ENCODE measurements around the gene AP2A2. TPM values are rescaled to one million over a fixed set of nuclear protein-coding genes. Genes with fewer than 3 reads are reported as not detected.
A peak's percentile ranks its signal among the peaks of the same experiment; 100 is the strongest.

AP2A2 gene
- total RNA-seq (2014; rRNA removed) (29.6 and 42.8 TPM in 2 replicates), Bru-seq, nascent RNA (percentile 77 among the genes with signal in this experiment), BruChase-seq, experiment 1, labeled RNA remaining after a 6-hour chase (percentile 83 among the genes with signal in this experiment), BruChase-seq, experiment 2, labeled RNA remaining after a 2-hour chase (percentile 83 among the genes with signal in this experiment)
- long read RNA-seq, full-length matches to known transcripts = 29 of 67 reads
- long read RNA-seq, partial matches to known transcripts = 27 of 67 reads
- long read RNA-seq, other reads (novel, unspliced or antisense) = 11 of 67 reads

DNA sequence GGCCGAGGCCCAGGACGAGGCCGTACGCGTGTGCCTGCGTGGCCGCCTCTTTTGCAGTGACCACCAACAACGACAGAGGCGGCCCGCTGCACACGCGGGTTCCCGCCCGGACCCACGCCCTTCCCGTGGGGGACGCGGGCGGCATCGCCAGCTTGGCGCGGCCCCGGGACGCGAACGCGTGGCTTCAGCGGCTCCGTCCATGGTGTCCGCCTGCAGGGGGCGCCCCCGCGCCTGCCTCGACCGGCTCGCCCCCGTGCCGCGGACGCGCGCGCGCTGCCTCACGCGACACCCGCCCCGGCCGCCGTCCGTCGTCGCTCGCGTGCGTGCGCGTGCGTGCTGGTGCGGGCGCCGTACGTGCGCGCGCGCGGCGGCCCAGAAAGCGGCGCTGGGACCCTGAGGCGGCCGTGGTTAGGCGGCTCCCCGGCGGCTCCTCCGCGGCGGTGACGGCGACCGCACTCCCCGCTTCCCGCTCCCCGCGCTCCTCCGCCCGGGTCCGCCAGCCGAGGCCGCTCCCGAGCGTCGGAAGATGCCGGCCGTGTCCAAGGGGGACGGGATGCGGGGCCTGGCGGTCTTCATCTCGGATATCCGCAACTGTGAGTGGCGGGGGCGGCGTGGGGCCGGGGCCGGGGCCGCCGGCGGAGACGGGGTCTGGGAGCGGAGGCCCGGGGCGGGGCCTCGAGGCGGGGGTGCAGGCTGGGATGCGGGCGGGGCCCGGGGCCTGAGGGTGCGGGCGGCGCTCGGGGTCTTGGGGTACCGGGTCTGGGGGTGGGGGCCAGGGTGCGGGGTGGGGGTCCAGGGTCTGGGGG, at the start of gene AP2A2:
AP2A2 (plus strand) TSS at position 375 of the 806 bp plus-strand sequence; CDS start at position 527, 152 bp downstream.
- BruUV-seq (replicated peaks) = no TSS peak

DNA sequence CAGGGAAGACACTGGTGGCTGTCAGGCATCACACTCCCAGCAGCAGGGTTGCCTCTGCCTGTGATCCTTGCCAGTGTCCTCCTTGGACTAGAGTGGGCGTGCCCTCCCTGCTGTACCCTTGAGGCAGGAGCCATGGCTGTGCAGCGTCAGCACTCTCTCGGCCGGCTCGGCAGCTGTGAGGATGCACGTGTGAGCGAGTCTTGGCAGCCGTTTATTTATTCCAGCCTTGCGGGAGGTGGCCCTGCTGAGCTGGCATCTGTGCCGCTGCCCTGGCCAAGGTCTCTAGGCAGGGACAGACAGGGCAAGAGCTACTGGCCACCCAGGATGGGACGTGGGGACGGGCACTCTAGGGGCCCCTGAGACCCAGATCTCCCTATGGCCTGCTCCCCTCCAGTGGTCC, 49.1 kb upstream of the AP2A2 start:
- TF ChIP-seq EZH2 (IDR thresholded peaks at IDR 0.05; ENCODE audit: low read length, unreplicated experiment) (no peak), EZH2phosphoT487 (IDR thresholded peaks at IDR 0.05; ENCODE audit: borderline replicate concordance, low read length) (no peak)
- TF ChIP-seq, protein P1, sequence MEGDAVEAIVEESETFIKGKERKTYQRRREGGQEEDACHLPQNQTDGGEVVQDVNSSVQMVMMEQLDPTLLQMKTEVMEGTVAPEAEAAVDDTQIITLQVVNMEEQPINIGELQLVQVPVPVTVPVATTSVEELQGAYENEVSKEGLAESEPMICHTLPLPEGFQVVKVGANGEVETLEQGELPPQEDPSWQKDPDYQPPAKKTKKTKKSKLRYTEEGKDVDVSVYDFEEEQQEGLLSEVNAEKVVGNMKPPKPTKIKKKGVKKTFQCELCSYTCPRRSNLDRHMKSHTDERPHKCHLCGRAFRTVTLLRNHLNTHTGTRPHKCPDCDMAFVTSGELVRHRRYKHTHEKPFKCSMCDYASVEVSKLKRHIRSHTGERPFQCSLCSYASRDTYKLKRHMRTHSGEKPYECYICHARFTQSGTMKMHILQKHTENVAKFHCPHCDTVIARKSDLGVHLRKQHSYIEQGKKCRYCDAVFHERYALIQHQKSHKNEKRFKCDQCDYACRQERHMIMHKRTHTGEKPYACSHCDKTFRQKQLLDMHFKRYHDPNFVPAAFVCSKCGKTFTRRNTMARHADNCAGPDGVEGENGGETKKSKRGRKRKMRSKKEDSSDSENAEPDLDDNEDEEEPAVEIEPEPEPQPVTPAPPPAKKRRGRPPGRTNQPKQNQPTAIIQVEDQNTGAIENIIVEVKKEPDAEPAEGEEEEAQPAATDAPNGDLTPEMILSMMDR (conservative IDR thresholded peaks at IDR 0.05; ENCODE audit: low read depth, low read length) = no peak
- Histone ChIP-seq H3F3A (ENCODE audit: low read length, unreplicated experiment) (no peaks in the 10 kb centered on the region), H3K9me2 (replicated peaks; ENCODE audit: low read length) (no peaks in the 10 kb centered on the region), H3K27me3 (ENCODE audit: low read length) (no peaks in the 10 kb centered on the region), H3K79me2 (ENCODE audit: low read length) (no peaks in the 10 kb centered on the region), H3K36me3 (ENCODE audit: low read depth, low read length) (no peaks in the 10 kb centered on the region; the same call in 1 of the 2 replicates), H3K4me3 (ENCODE audit: low read length) (no peak overlapping the region), H3K4me1 (ENCODE audit: insufficient read depth, low read length) (no peaks in the 10 kb centered on the region), H3K4me2 (ENCODE audit: low read length) (no peak overlapping the region), H3K27ac (ENCODE audit: low read length) (no peak overlapping the region), H4K20me1 (ENCODE audit: low read length) (no peaks in the 10 kb centered on the region), H2AFZ (ENCODE audit: low read length) (no peak overlapping the region), H3K9me3 (ENCODE audit: low read length) (no peaks in the 10 kb centered on the region), H3K9ac (ENCODE audit: low read length) (no peak overlapping the region)
- intact Hi-C loops (cut with micrococcal nuclease) = no loop called here
- CTCF ChIA-PET = no interaction called here
- POLR2A ChIA-PET (ENCODE audit: unreplicated experiment) = no interaction called here
- no TSS peak for BruUV-seq (replicated peaks)
- ATAC-seq (peak; percentile 5; the same call in 1 of the 2 replicates), DNase-seq (no peak)

More for the DNA sequence above, at the start of gene AP2A2:
- peak within 1 kb of the TSS; percentile 11; the same call in 1 of the 2 replicates for H3K27ac ChIP-seq (ENCODE audit: low read length)
- no peaks in the 10 kb centered on the region; the same call in 1 of the 2 replicates for H3K36me3 ChIP-seq (ENCODE audit: low read depth, low read length)
- H3K4me2 ChIP-seq (ENCODE audit: low read length) = peak within 1 kb of the TSS; percentile 94
- intact Hi-C loops (cut with micrococcal nuclease) = no loop called here
- H3K9ac ChIP-seq (ENCODE audit: low read length) = peak within 1 kb of the TSS; percentile 80
- H3F3A ChIP-seq (ENCODE audit: low read length, unreplicated experiment) = no peaks in the 10 kb centered on the region
- DNase-seq (peak; percentile 90), ATAC-seq (peak; percentile 75)
- ChIA-PET POLR2A (ENCODE audit: unreplicated experiment) (no interaction called here), CTCF (no interaction called here)
- TF ChIP-seq EZH2phosphoT487 (IDR thresholded peaks at IDR 0.05; ENCODE audit: borderline replicate concordance, low read length) = no peak
- TF ChIP-seq, protein P1 (conservative IDR thresholded peaks at IDR 0.05; ENCODE audit: low read depth, low read length) = peak; percentile 51; the same call in 1 of the 2 replicates
- peak within 1 kb of the TSS; percentile 83 for H3K4me3 ChIP-seq (ENCODE audit: low read length)
- peak within 1 kb of the TSS; percentile 38 for H2AFZ ChIP-seq (ENCODE audit: low read length)
- H3K9me3 ChIP-seq (ENCODE audit: low read length) = no peaks in the 10 kb centered on the region
- H3K4me1 ChIP-seq (ENCODE audit: insufficient read depth, low read length) = peaks cover 8% of the 10 kb centered on the region
- H4K20me1 ChIP-seq (ENCODE audit: low read length) = peaks cover 12% of the 10 kb centered on the region
- H3K79me2 ChIP-seq (ENCODE audit: low read length) = peaks cover 46% of the 10 kb centered on the region
- H3K27me3 ChIP-seq (ENCODE audit: low read length) = no peaks in the 10 kb centered on the region
- H3K9me2 ChIP-seq (replicated peaks; ENCODE audit: low read length) = no peaks in the 10 kb centered on the region

All from PC-3 (cell line).